Endothelial cell of umbilical vein (primary cell): Measurements from ENCODE around the gene CMBL. TPM values are rescaled to one million over a fixed set of nuclear protein-coding genes. Genes with fewer than 3 reads are reported as not detected.

Experiments used
- BruUV-seq: library from RNA; stranded (reverse); fragments of 400-500 nt; replicated peaks from 2 replicates; lab custom pipeline; 2021; lab: Mats Ljungman, UMichigan
- CTCF ChIA-PET: fragments of 300-600, 350-600 bp; sonication (Branson Sonifier 250); formaldehyde crosslinking; loops from one replicate; lab custom pipeline; 2021; ENCODE audit warnings: antibody characterized with exemption, inconsistent platforms; lab: Charles Lee
- POLR2A ChIA-PET: fragments of 300-600, 350-600 bp; sonication (Branson Sonifier 250); formaldehyde crosslinking; loops from one replicate; lab custom pipeline; 2021; ENCODE audit warnings: antibody characterized with exemption, inconsistent platforms; lab: Charles Lee
- DNase-seq: peaks from one replicate; pipeline ENCODE4 v3.0.0-alpha.2; 2011; ENCODE audit warnings: low read depth, low spot score
- FAIRE-seq: peaks from 2 replicates; lab custom pipeline; 2011; peaks lifted over from hg19 to GRCh38; lab: Jason Lieb, UNC
- H2AFZ ChIP-seq: 2 replicates; pipeline ENCODE4 v1.6.0; 2012; ENCODE audit warnings: low read depth, low read length, control low read depth, inconsistent platforms
- H3K27ac ChIP-seq: 2 replicates; pipeline ENCODE4 v1.5.1; 2011; ENCODE audit warnings: low read depth, mild to moderate bottlenecking, control low read depth, low read length, moderate library complexity; ENCODE audit not compliant: insufficient read depth
- H3K27me3 ChIP-seq, 2 experiments: 2 replicates each; pipeline versions ENCODE4 v1.6.0 to v1.6.1; 2011; ENCODE audit warnings: low read length in 2 of 2, mixed read lengths in 1 of 2; ENCODE audit not compliant: control insufficient read depth in 2 of 2, insufficient read depth in 2 of 2
- H3K36me3 ChIP-seq, 2 experiments: 2 replicates in 1 of 2; 3 replicates in 1 of 2; pipeline ENCODE4 v1.5.1; 2011; ENCODE audit warnings: low read length in 2 of 2, mild to moderate bottlenecking in 1 of 2, moderate library complexity in 1 of 2; ENCODE audit not compliant: control insufficient read depth in 2 of 2, insufficient read depth in 2 of 2; ENCODE audit errors: extremely low read depth in 1 of 2
- H3K4me1 ChIP-seq: 3 replicates; pipeline ENCODE4 v1.5.1; 2011; ENCODE audit warnings: mild to moderate bottlenecking, low read length; ENCODE audit not compliant: control insufficient read depth, insufficient read depth; ENCODE audit errors: extremely low read depth
- H3K4me2 ChIP-seq: 2 replicates; pipeline ENCODE4 v1.6.1; 2011; ENCODE audit warnings: low read length, control low read depth, mixed read lengths; ENCODE audit not compliant: insufficient read depth
- H3K4me3 ChIP-seq, 3 experiments: fragments of 200-600 bp in 1 of 3; sonication (generic), shearing (Covaris generic) in 1 of 3; replicated peaks in 1 of 3; 2 replicates each; pipeline ENCODE4 v1.5.1; 2011 to 2016; ENCODE audit warnings: control low read depth in 3 of 3, low read length in 3 of 3, mild to moderate bottlenecking in 2 of 3, inconsistent platforms in 1 of 3, low read depth in 1 of 3, moderate library complexity in 1 of 3; ENCODE audit not compliant: insufficient read depth in 1 of 3
- H3K79me2 ChIP-seq: 2 replicates; pipeline ENCODE4 v1.6.0; 2012; ENCODE audit warnings: low read length, inconsistent platforms; ENCODE audit not compliant: control insufficient read depth, insufficient read depth
- H3K9ac ChIP-seq: replicated peaks from 2 replicates; pipeline ENCODE3; 2011; ENCODE audit warnings: low read length, control low read depth; ENCODE audit not compliant: insufficient read depth; ENCODE audit errors: extremely low read depth
- H3K9me1 ChIP-seq: replicated peaks from 3 replicates; pipeline ENCODE4 v1.6.0; 2011; ENCODE audit warnings: mild to moderate bottlenecking, low read length; ENCODE audit not compliant: control insufficient read depth, insufficient read depth; ENCODE audit errors: extremely low read depth
- H3K9me3 ChIP-seq: replicated peaks from 2 replicates; pipeline ENCODE4 v1.5.1; 2012; ENCODE audit warnings: low read length, inconsistent platforms; ENCODE audit not compliant: control insufficient read depth, insufficient read depth
- H4K20me1 ChIP-seq: replicated peaks from 2 replicates; pipeline ENCODE3; 2011; ENCODE audit warnings: mild to moderate bottlenecking, low read length; ENCODE audit not compliant: control insufficient read depth, insufficient read depth; ENCODE audit errors: extremely low read depth
- CTCF ChIP-seq, 2 donors: IDR thresholded peaks; 1 replicate in 1 of 2; 2 replicates in 1 of 2; pipeline ENCODE4 v1.5.1; 2011; ENCODE audit warnings: low read length in 2 of 2, mild to moderate bottlenecking in 2 of 2, moderate library complexity in 2 of 2, control low read depth in 1 of 2, inconsistent platforms in 1 of 2, low read depth in 1 of 2; ENCODE audit not compliant: insufficient read depth in 1 of 2; ENCODE audit errors: extremely low read depth in 1 of 2
- EZH2 ChIP-seq: IDR thresholded peaks from 2 replicates; pipeline ENCODE4 v1.6.1; 2012; ENCODE audit warnings: borderline replicate concordance, low read depth, mild to moderate bottlenecking, moderate library complexity, low read length, inconsistent platforms; ENCODE audit not compliant: severe bottlenecking
- FOS ChIP-seq: IDR thresholded peaks from 2 replicates; pipeline ENCODE4 v1.6.1; 2011; ENCODE audit warnings: mild to moderate bottlenecking, low read length, moderate library complexity, borderline replicate concordance; ENCODE audit not compliant: insufficient read depth
- GATA2 ChIP-seq: IDR thresholded peaks from 2 replicates; pipeline ENCODE4 v1.7.0; 2011; ENCODE audit warnings: low read depth, mild to moderate bottlenecking, moderate library complexity, mixed read lengths, low read length; ENCODE audit not compliant: insufficient read length, insufficient read depth
- JUN ChIP-seq: IDR thresholded peaks from 2 replicates; pipeline ENCODE4 v1.6.1; 2011; ENCODE audit warnings: borderline replicate concordance, low read depth; ENCODE audit not compliant: insufficient read length, insufficient read depth
- MAX ChIP-seq: IDR thresholded peaks from 2 replicates; pipeline ENCODE4 v1.6.1; 2011; ENCODE audit not compliant: insufficient read depth, insufficient read length
- MYC ChIP-seq: IDR thresholded peaks from one replicate; pipeline ENCODE4 v1.6.1; 2011; ENCODE audit warnings: mild to moderate bottlenecking, low read depth, low read length
- POLR2A ChIP-seq: IDR thresholded peaks from 2 replicates; pipeline ENCODE4 v1.6.1; 2012; ENCODE audit warnings: low read depth, mild to moderate bottlenecking, control low read depth, low read length
- POLR2AphosphoS5 ChIP-seq: IDR thresholded peaks from 2 replicates; pipeline ENCODE4 v1.6.1; 2012; ENCODE audit warnings: low read depth, mild to moderate bottlenecking, control low read depth, low read length, moderate library complexity; ENCODE audit not compliant: insufficient read depth
- dilution Hi-C: fragments of 300-500 bp; cut with MboI; formaldehyde crosslinking; loops from one replicate; pipeline ENCODE4 v1.15.0; 2019; ENCODE audit warnings: low sequenced_read_pairs; ENCODE audit not compliant: extremely low pct_ligation_motif_present
- intact Hi-C: fragments of 100-400 bp; cut with micrococcal nuclease; formaldehyde crosslinking; loops from one replicate; pipeline ENCODE4 v1.10.0; 2022
- polyA plus RNA-seq, 4 experiments: library from polyadenylated mRNA; depleted of rRNA in 3 of 4; stranded (reverse) in 3 of 4; unstranded in 1 of 4; fragments of >200 nt; gene quantifications; 2 replicates each; pipeline versions ENCODE4 v1.2.1 to v1.2.3, GENCODE V29; 2011 to 2012; ENCODE audit warnings: missing spikeins in 1 of 4
- total RNA-seq: library from RNA; stranded (reverse); gene quantifications from 2 replicates; pipeline ENCODE4 v1.2.3, GENCODE V29; 2021

Gene CMBL
- total and polyA plus RNA-seq, 2 donors (not counting 3 experiments of a cell fraction or from before 2014, with no cell fraction given): 15.9 to 19.8 TPM

DNA sequence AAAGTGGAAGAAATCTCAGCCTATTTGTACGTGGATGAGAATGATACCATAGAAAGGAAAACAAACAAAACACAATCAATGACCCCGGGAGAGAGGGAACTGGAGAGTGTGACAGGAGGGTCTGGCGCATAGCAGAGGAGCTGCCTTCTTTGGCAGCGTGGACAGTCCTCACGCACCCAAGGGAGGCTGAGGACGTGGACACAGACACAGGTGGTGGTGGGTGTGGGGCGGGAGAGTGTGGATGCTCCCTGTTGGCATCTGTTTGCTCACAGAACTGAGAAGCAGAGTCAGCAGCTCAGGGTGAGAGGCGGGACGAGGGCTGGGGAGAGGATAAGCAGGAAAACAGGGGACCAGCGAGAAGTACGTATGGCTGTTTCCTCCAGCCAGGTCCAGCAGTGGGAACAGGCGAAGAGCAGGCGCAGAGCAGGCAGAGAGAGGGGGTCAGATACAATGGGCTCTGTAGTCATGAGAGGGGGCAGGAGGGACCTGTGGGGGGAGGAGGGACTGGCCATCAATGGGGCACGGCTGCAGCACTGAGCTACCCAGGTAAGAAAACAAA, 10.0 kb downstream of the CMBL start:
- Histone ChIP-seq H3K4me1 (peaks cover 4% of the 10 kb centered on the region), H3K9me1 (no peaks in the 10 kb centered on the region), H3K36me3 (no peaks in the 10 kb centered on the region), H3K9me3 (no peaks in the 10 kb centered on the region), H3K9ac (no peak overlapping the region), H3K79me2 (no peaks in the 10 kb centered on the region), H3K4me2 (no peak overlapping the region), H2AFZ (no peak overlapping the region), H3K4me3 (no peak overlapping the region), H3K27ac (no peak overlapping the region), H3K27me3 (no peaks in the 10 kb centered on the region), H4K20me1 (no peaks in the 10 kb centered on the region)
- intact Hi-C loops: no loop called here
- no peak for FAIRE-seq
- no peak for DNase-seq
- POLR2A ChIA-PET: no interaction called here
- TF ChIP-seq EZH2 (no peak), MAX (no peak), GATA2 (no peak), POLR2A (no peak), MYC (no peak), POLR2AphosphoS5 (no peak), JUN (no peak), FOS (no peak), CTCF (IDR thresholded peaks at IDR 0.05; ENCODE audit: extremely low read depth in 1 of 2, insufficient read depth in 1 of 2, low read depth in 1 of 2, low read length in 2 of 2) (no peak)
- no TSS peak for BruUV-seq
- dilution Hi-C loops: no loop called here
- CTCF ChIA-PET: interaction anchor here (1.4 kb wide), 1 partner anchor 13 kb away, joined by 3 read pairs; no protein-coding TSS in a partner anchor
